ENCODE data around the gene SLC25A52. TPM values are rescaled to one million over a fixed set of nuclear protein-coding genes. Genes with fewer than 3 reads are reported as not detected.
A peak's percentile ranks its signal among the peaks of the same experiment; 100 is the strongest.

The SLC25A52 gene
- total and polyA plus RNA-seq, 9 of the 15 experiments (the other 6 are each of a cell fraction or from before 2014, with no cell fraction given), result not detected

- TF ChIP-seq E2F8 (IDR thresholded peaks at IDR 0.05; ENCODE audit: low read depth, partially characterized antibody), result peak; percentile 91
- peak; percentile 96 for TF ChIP-seq CHAMP1 (IDR thresholded peaks at IDR 0.05)
- TF ChIP-seq TAL1 (IDR thresholded peaks at IDR 0.05), result peak; percentile 66
- peak; percentile 60 to 85 for TF ChIP-seq AFF1 (IDR thresholded peaks at IDR 0.05; ENCODE audit: low read depth in 1 of 2, partially characterized antibody in 2 of 2)
- TF ChIP-seq SRF (CRISPR knock-in tag; IDR thresholded peaks at IDR 0.05), result 0 out of 4 replicates have a peak, but pooled peaks of 1 of the 2 experiments have one; percentile 40
- 0 out of 4 replicates have a peak, but pooled peaks of 1 of the 2 experiments have one; percentile 58 for TF ChIP-seq TEAD1 (CRISPR knock-in tag; IDR thresholded peaks at IDR 0.05)
- TF ChIP-seq MBD1 (CRISPR knock-in tag; IDR thresholded peaks at IDR 0.05), result no peak
- TF ChIP-seq TAF9B (IDR thresholded peaks at IDR 0.05; ENCODE audit: partially characterized antibody), result peak; percentile 57
- TF ChIP-seq FOS (IDR thresholded peaks at IDR 0.05; ENCODE audit: extremely low read depth, insufficient read length), result peak; percentile 55
- peak; percentile 19 for TF ChIP-seq CCNT2 (IDR thresholded peaks at IDR 0.05; ENCODE audit: borderline replicate concordance, extremely low read depth, insufficient read length, low read depth, low read length)
These were observed 21.9 kb downstream of the SLC25A52 start (continued) for GRCh38 chr18:31738460-31739407.

Measured in K562 (cell line).